Transverse colon (tissue), 4 donors: ENCODE measurements around the gene FKBP15.

ENCODE experiments used
- POLR2AphosphoS5 ChIP-seq, 3 donors: sonication (generic); formaldehyde crosslinking; IDR thresholded peaks; one replicate each; pipeline ENCODE4 v1.6.1; 2016; ENCODE audit warnings: antibody characterized with exemption in 3 of 3
- TF ChIP-seq, protein P1 (sequence below), 5 experiments: fragments of 200-600 bp in 3 of 5; fragments of 450-650 bp in 2 of 5; sonication (generic) in 3 of 5; IDR thresholded peaks; 1 replicate in 2 of 5; 2 replicates in 3 of 5; pipeline ENCODE4 v1.5.1; 2016 to 2017; ENCODE audit warnings: antibody characterized with exemption in 5 of 5, inconsistent platforms in 3 of 5, mild to moderate bottlenecking in 2 of 5, moderate library complexity in 1 of 5

DNA sequence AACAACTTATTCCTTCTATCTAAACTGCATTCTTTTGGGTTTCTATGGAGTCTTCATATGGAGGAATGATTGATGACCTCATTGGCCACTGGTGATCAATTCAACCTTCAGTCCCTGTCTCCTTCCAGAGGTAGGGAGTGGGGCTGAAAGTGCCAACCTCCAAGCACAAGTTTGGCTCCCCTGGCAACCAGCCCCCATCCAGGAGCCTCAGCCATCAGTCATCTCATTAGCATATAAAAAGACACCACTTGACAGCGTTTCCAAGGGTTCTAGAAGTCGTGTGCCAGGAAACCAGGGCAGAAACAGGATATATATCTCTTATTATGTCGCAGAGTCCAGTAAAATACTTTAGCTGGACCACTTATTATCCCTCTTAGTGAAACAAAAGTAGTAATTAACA lies 60.5 kb downstream of the FKBP15 start:
- TF ChIP-seq, protein P1, sequence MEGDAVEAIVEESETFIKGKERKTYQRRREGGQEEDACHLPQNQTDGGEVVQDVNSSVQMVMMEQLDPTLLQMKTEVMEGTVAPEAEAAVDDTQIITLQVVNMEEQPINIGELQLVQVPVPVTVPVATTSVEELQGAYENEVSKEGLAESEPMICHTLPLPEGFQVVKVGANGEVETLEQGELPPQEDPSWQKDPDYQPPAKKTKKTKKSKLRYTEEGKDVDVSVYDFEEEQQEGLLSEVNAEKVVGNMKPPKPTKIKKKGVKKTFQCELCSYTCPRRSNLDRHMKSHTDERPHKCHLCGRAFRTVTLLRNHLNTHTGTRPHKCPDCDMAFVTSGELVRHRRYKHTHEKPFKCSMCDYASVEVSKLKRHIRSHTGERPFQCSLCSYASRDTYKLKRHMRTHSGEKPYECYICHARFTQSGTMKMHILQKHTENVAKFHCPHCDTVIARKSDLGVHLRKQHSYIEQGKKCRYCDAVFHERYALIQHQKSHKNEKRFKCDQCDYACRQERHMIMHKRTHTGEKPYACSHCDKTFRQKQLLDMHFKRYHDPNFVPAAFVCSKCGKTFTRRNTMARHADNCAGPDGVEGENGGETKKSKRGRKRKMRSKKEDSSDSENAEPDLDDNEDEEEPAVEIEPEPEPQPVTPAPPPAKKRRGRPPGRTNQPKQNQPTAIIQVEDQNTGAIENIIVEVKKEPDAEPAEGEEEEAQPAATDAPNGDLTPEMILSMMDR (IDR thresholded peaks at IDR 0.05): no peak
- TF ChIP-seq POLR2AphosphoS5 (IDR thresholded peaks at IDR 0.05): no peak
